WTC11 (cell line): ENCODE results near the gene FAM76B.

Experiments used
- ATF2 ChIP-seq: sonication (generic); formaldehyde crosslinking; IDR thresholded peaks from 2 replicates; pipeline ENCODE4 v1.8.1; 2022; ENCODE audit warnings: low read depth, missing genetic modification reagents, borderline replicate concordance
- CTCF ChIP-seq: fragments of 200-600 bp; IDR thresholded peaks from 2 replicates; pipeline ENCODE4 v1.8.0; 2022; ENCODE audit warnings: antibody characterized with exemption
- FOXJ3 ChIP-seq: sonication (generic); formaldehyde crosslinking; IDR thresholded peaks from 2 replicates; pipeline ENCODE4 v1.9.0; 2021; ENCODE audit warnings: missing genetic modification reagents, mild to moderate bottlenecking, borderline replicate concordance
- ZNF281 ChIP-seq: sonication (generic); formaldehyde crosslinking; IDR thresholded peaks from 2 replicates; pipeline ENCODE4 v1.8.0; 2023; ENCODE audit warnings: mild to moderate bottlenecking, missing genetic modification reagents
- ZNF512 ChIP-seq: sonication (generic); formaldehyde crosslinking; IDR thresholded peaks from 2 replicates; pipeline ENCODE4 v1.8.1; 2022; ENCODE audit warnings: missing genetic modification reagents, borderline replicate concordance

GRCh38 chr11:95736809-95737208, 52.8 kb downstream of the FAM76B start:
- no peak for TF ChIP-seq ZNF281
- TF ChIP-seq CTCF: no peak
- TF ChIP-seq FOXJ3: no peak
- no peak for TF ChIP-seq ATF2 (CRISPR knock-in tag)
- TF ChIP-seq ZNF512 (CRISPR knock-in tag): no peak
